Activated CD8-positive, alpha-beta memory T cell treated with anti-CD3 and anti-CD28 coated beads for 48 hours (primary cell): Measurements from ENCODE around the gene C11orf71.

Experiments
- DNase-seq, 3 experiments: peaks; one replicate each; pipeline ENCODE4 v3.0.0-alpha.2; 2020; ENCODE audit warnings: low read depth in 2 of 3, low spot score in 2 of 3

C11orf71 gene, protein sequence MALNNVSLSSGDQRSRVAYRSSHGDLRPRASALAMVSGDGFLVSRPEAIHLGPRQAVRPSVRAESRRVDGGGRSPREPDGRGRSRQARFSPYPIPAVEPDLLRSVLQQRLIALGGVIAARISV

DNA sequence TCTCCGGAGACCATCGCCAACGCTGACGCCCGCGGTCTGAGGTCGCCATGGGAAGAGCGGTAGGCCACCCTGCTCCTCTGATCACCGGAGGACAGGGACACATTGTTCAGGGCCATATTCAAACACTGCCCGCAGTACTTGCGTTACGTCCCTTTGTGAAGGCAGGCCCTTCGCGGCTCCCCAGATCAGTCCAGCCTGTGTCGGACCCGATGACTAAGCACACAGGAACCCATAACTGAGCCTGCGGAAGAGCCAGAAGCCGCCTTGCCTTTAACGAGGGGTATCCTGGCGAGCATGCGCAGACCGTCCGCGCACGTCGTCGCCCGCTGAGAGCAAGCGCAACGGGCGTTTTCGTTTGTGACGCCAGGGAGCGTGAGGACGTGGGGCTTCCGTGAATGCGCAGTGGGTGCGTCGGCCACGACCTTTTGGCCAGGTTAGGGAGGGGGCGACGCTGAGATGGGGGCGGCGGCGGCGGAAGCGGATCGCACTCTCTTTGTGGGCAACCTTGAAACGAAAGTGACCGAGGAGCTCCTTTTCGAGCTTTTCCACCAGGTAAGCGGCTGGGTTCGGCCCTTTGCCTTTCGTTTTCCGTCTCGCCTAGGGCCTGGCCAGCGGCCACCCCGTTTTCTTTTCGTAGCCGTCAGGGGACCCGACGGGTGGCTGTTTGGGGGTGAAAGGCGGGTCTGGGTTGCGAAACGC, at the start of gene C11orf71, which contains the start of gene RBM7:
Gene C11orf71, minus strand, starts transcription at position 296 of the 699 bp plus-strand sequence. Its CDS starts 180 bp downstream, at position 116.
Gene RBM7, plus strand, starts transcription at position 451 of the 699 bp plus-strand sequence. Its CDS starts 6 bp downstream, at position 457.
- DNase-seq, result peak; percentile 79 to 95 (median 94)

DNA sequence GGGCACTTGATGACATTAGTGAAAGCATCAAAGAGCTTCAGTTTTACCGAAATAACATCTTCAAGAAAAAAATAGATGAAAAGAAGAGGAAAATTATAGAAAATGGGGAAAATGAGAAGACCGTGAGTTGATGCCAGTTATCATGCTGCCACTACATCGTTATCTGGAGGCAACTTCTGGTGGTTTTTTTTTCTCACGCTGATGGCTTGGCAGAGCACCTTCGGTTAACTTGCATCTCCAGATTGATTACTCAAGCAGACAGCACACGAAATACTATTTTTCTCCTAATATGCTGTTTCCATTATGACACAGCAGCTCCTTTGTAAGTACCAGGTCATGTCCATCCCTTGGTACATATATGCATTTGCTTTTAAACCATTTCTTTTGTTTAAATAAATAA, 49.5 kb upstream of the C11orf71 start:
- DNase-seq, result no peak

DNA sequence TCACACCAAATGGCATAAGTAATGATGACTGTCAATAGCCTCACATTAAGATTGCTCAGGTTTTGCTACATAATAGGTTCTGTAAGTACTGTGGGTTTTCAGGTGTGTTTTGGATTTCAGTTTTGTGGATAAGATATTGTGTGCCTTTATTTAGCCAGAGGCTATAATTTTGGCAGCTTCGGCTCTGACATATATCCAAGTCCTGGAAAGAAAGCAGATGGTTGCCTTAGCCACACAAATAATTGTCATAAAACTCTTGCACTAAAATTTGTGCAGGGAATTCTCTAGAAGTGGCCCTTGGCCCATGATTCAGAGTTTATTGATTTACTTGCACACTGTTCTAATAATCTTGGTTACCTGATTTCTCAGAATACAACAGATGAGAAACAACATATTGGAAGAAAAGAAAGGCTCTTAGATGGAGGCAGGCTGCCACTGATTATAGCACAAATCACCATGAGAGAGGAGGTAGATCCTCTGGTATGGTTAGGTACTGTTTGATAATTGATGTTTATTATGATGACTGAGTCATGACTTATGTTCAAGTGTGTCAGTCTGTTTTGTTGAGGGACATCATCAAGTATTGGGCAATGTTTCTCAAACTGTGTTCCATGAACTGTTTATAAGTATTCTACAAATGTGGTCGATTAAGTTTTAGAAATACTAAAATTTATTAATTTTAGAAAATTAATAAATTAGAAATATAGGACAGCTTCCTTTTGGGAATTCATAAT, 48.6 kb upstream of the C11orf71 start:
- DNase-seq, result no peak

DNA sequence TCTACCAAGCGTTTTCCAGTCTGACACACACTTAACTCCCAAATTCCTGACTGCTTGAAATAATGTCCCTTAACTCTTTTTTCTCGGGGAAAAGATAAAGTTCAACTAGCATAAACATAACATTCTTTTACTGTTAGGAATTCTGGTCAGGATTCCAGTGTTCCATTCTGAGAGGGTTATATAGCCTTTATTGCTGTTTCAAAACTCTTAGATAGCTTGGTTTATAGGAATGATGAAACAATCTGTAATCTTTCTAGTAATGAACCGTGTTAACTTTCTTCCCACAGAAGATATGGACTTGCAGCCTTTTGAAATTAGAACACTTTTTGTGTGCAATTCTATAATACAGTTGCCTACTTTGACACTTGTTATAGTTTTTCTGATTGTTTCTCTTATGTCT, 47.6 kb upstream of the C11orf71 start:
- DNase-seq, result no peak

DNA sequence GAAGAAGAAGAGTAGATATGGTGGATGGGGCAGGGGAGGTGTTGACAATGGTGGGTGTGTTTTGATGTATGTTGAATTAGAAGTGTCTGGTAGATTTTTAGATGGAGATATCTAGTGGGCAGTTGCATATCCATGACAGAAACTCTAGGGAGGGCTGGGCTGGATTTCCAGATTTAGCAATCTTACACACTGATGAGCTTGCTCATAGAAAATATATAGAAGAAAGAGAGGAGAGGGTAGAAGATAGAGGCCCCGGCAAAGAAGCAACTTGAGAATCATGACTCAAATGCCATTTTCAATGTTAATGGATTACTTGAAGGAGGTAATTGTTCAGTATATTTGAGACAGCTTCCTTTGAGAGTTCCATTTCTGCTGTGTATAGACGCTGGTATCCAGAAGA, 47.1 kb upstream of the C11orf71 start:
- no peak for DNase-seq

DNA sequence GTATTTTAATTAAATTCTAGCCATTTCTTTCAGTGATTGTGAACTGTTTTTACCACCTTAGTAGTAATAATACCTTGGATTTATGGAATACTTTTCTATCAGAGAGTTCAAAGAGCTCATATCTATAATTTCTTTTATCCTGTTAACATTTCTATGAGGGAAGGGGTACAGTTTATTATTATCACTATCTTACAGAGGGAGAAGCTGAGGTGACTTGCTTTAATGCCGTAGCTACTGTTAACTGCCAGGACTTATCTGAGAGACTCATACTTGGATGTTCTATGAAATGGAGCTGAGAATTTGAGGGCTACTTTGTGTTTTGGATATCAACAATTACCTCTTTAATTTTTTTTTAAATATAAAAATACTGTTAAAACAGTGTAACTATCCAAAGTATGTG, 42.2 kb upstream of the C11orf71 start:
- no peak for DNase-seq

DNA sequence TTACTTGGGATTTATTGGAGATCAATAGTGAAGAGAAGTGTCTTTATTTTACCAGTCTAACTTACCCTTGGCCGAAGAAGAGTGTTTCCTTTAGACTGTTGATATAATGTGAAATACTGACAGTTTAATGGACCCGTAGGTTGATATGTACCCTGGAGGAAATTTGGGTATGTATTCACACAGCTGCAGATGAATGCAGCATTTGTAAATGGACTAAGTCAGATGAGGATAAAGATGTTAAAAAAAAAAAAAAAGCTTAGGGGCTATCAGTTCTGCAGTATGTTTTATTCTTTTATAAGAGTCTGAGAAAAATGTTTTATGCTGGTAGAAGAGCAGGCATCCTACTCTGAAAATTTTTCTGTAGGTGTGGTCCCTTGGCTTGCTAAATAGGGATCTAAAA, 41.6 kb upstream of the C11orf71 start:
- no peak for DNase-seq

DNA sequence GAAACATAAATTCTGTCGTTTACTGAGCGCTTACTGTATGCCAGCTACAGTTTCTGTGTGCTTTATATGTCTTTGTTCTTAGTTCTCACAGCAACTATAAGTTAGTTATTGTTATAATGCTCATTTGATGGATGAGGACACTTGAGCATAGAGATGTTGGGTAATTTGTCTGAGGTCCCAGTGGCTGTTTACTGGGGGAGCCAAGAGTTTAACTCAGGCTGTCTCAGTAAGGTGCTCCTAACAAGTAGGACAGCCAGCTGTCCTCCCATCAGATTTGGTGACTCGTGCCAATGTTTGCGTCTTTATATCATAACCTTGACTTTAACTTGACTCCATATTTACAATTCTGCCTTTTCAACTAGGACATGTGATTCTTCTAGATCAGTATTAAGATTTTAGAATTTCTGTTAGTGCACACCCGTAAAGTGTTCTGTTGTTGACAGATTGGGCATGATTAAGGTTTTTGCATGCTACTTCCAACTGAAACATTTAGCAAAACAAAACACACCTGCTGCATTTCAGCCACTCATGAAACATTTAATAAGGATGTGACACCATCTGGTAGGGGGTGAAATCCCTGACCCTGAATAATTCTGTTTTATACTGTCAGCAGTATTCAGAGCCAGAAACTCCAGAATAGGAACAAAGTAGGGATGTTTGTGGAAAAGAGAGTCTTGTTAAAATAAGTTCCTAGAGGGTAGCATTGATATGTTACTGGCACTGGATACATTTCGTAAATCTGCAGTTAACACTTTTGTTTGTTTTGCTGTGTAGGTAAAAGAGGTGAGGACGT, 40.9 kb upstream of the C11orf71 start:
- no peak for DNase-seq

DNA sequence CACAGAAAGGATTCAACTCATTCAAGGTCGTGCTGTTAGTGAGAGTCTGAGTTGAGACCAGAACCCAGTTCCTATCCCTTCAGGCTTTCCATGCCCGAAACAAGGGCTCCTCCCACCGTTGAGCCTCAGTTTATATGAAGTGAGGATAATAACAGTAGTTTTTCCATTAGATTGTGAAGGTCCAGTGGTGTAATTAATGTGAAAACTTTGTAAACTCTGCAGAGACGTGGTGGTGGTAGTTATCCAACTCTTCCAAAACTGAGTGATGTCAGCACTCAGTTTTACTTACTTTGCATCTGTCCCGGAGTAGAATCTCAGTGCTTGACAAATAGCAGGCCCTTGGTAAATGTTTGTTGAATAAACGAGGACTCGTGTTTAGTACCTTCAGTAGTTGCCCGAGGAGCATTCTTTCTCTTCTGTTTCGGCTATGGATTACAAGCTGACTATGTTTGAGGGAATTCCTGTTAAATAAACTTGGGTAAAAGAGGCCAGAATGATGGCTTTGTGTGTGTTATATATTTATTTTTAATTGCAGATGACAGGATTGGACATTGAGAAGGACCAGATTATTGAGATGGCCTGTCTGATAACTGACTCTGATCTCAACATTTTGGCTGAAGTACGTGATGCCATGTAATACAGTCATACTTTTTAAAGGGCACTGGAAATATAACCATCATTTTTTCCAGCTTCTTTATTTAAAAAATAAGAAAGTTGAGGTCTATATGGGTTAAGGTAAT, 40.0 kb upstream of the C11orf71 start:
- no peak for DNase-seq

DNA sequence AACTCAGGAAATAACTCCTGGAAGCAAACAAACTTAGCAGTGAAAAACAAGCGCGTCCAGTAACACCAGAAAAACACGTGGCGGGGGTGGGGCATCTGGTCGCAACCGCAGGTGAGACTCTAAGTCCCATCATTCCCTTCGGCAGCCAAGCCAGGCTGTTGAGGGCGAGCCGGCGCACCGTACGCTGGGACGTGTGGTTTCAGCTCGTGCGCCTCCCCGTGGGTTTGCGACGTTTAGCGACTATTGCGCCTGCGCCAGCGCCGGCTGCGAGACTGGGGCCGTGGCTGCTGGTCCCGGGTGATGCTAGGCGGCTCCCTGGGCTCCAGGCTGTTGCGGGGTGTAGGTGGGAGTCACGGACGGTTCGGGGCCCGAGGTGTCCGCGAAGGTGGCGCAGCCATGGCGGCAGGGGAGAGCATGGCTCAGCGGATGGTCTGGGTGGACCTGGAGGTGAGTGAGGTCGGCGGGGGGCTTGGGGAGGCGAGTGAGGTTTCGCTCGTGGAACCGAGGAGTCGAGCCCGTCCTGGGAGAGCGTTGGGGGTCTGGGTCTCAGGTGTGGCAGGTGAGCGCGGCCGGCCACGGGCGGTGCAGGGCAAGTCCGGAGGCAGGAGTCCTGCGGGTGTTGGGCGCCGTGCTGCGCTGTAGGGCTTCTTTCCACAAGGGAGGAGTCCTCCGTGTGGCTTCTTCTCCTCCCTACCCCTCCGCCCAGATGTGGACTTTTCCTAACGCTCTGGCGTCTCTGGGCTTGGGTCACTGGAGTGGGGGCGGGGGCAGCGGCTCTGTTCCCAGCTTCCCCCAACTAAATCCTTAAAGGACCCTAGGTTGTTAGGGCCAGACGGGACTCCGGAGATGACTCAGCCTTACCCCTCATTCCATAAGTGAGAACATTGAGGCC, 39.2 kb upstream of the C11orf71 start, which contains the start of gene REXO2:
Gene REXO2, plus strand, starts transcription at position 239 of the 892 bp plus-strand sequence. Its CDS starts 62 bp downstream, at position 301.
- DNase-seq, result peak; percentile 71 to 82 (median 78)

DNA sequence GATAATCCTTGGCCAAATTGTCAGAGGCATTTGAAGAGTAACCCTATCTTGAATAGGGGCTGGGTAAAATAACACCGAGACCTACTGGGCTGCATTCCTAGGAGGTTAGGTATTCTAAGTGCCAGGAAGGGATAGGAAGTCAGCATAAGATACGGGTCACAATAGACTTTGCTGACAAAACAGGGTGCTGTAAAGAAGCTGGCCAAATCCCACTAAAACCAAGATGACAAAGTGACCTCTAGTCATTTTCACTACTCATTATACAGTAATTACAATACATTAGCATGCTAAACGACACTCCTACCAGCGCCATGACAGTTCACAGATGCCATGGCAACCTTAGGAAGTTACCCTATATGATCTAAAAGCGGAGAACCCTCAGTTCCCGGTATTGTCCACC, 38.0 kb upstream of the C11orf71 start:
- no peak for DNase-seq

DNA sequence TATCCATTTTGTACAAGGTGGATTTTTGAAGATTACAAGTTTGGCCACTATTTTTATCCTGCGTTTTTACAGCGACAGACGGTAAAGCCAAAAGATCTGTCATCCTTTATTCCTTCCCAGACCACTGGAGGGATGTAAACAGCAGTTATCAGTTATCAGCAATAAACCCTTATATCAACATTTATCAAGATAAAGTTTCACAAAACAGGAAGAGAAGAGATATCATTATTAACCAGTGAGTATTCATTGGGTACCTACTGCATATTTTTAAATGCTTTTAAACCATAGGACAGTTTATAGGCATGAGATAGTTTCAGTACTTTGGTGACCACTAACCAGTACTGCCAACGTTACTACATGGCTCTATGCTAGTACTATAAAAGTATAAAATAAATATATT, 33.1 kb upstream of the C11orf71 start:
- DNase-seq, result no peak

DNA sequence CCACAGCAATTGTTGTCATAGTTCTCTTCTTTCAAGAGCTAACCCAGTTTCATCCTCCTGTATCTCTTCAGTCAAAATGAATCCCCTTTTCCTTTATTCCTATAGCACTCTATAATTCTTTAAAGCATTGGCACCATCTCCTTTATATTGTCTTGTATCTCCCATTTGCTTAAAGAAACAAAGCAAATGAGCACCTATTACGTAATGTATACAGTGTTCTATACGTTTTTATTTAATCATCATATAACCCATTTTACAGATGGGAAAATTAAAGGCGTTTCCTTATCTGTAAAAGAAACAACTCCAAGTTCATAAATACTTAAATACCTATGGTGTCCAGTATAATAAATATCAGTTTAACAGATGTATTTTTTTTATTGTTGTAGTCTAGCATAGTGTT, 32.6 kb upstream of the C11orf71 start:
- no peak for DNase-seq

DNA sequence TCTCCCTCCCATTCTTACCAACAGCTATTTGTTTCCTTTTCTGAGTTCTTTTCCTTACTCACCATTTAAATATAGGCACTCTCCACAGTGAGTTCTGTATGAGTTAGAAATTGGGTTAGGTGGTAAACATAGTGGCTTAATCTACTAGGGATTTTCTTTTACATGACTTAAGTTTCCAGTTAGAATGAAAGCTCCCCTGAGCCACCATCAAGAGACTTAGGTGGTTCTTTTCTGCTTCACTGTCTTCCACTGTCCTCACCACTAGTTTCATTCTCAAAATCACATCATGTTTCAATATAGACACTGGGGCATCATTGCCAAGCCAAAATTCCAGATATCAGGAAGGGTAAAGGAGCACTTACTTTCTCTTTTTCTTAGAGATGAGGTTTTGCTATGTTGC, 30.0 kb upstream of the C11orf71 start:
- DNase-seq, result no peak

DNA sequence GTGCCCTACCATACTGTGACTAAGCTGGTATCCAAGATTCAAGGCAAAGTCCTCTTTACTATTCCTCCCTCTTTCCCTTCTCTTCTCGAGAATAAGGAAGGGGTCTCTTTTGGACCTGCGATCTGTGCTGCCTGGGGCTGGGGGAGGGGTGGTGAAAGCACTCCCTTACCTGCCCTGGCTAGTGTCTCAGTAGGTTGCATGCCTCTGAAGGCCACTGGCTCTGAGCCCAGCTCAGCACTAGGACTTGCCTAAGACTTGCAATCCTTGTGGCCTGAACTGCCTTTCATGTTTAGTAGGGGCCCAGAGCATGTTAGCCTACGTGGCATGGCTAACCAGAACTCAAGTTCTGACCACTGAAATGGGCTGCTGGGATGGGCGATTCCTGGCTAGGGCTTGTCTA, 26.0 kb upstream of the C11orf71 start:
- no peak for DNase-seq

DNA sequence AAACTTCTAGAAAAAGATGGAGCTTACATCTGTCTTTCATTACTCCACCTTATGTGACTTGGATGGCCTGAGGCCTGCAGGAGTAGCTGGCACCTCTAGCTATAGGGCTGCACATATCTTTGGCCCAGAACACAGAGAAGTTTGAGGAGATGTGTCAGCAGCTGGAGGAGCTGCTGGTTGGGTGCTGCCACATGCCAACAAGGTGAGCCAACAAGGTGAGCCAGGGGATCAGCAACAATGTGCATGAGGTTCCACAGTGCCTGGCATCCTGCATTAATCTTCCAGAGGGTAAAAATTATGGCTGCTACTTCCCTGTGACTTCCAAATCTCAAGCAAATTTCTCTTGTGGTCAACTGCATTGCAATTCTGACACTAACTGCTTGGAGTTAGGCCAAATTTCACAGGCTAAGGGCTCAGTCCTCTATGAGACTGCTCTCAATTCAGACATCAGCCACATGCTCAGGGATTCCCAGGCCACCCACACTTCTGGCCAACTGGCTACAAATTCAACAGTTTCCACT, 16.2 kb upstream of the C11orf71 start:
- DNase-seq, result no peak

DNA sequence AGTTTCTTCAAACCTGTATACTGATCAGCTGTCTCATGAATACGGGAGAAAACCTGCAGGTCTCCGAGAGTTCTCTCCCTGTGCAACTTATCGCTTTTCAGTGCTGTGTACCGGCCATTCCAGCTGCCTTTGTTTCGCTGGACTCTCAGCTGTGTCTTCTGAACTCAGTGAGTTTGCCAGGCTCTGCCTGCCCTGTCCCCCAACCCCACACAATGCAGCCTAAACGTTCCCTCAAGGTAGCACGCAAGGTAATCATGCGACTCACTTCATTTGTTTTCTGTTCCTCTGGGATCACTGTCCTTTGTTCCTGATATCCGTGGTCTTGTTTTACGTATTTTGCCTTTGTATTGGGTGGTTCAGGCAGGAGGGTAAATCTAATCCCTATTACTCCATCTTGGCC, 13.6 kb upstream of the C11orf71 start:
- DNase-seq, result no peak

DNA sequence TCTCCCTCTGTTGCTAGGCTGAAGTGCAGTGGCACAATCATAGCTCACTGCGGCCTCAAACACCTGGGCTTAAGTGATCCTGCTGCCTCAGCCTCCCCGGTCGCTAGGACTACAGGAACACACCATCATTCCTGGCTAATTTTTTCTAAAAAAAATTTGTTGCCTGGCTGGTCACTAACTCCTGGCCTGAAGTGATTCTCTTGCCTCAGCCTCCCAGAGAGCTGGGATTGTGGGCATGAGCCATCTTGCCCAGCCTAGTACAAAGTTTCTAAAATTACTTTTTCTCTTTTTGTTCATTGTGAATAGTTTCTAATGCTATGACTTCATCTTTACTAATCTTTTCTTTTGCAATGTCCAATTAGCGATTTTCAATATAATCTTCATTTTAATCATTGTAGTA, 12.6 kb upstream of the C11orf71 start:
- DNase-seq, result no peak

DNA sequence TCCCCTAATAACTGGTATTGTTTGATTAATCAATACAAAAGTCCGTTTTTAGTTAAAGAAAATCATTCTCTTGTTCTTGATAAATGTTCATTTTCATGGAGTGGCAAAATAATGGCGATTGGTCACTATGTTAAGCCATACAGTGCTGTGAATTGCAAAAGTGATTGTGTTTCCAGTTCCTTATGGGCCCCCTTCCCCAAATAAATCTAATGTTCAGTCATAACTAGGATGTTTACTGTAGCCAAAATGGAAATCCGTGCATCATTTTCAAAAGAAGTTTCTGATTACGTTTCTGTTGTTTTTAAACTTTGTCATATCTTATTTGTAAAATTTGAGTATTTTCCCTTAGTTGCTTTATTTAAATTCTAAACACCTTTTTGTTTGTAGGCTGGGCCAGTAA, 1.0 kb upstream of the C11orf71 start:
- DNase-seq, result no peak

DNA sequence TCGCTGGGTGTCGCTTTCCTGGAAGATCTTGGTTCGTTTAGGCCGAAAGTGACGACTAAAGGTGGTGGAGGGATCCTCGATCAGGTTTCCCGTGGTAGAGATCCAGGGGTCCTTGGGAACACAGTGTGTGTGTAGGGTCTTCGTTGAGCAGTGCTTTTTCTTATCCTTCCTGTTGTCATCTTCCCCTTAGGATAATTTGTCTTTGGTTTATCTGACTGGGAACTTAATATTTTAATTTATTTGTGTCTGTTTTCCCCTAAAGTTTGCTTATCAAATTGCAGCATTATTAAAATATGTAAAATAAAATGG, 558 bp upstream of the C11orf71 start:
- DNase-seq, result no peak
